ENCODE results near the gene RYK.

Gene RYK

GRCh38 chr3:134161898-134162615, 88.6 kb downstream of the RYK start:
- no peak overlapping the region for H3K14ac ChIP-seq (ENCODE audit: low read length)
- H3K36me3 ChIP-seq (replicated peaks in 1 of 2; ENCODE audit: control insufficient read depth in 2 of 2, insufficient read depth in 2 of 2, low read length in 2 of 2), result peaks cover 13 to 76% of the 10 kb centered on the region in 2 donors
- no peak overlapping the region for H3K4ac ChIP-seq (ENCODE audit: low read length)
- H2AFZ ChIP-seq (ENCODE audit: low read length), result no peak overlapping the region
- H3K18ac ChIP-seq (ENCODE audit: low read length), result no peak overlapping the region
- H2BK120ac ChIP-seq (ENCODE audit: low read depth, low read length), result no peak overlapping the region
- no peak overlapping the region for H3K4me3 ChIP-seq (ENCODE audit: low read length in 2 of 2)
- WGBS, 2 donors (ENCODE audit: extremely low coverage in 2 of 2, insufficient read length in 2 of 2, insufficient replicate concordance in 1 of 2), result no CpG with 5 or more reads among the region's 9 CpGs
- no peak overlapping the region for H2AK5ac ChIP-seq (ENCODE audit: low read depth, low read length)
- H4K91ac ChIP-seq (ENCODE audit: low read depth, low read length, poor library complexity), result no peak overlapping the region
- no peak overlapping the region for H3K4me2 ChIP-seq (ENCODE audit: insufficient read depth, low read length, poor library complexity, severe bottlenecking)
- H3K27me3 ChIP-seq (ENCODE audit: control insufficient read depth in 3 of 3, insufficient read depth in 3 of 3, low read depth in 1 of 3, low read length in 3 of 3), result no peaks in the 10 kb centered on the region
- H3K79me1 ChIP-seq (ENCODE audit: low read depth, low read length), result no peaks in the 10 kb centered on the region
- no peak overlapping the region for H2BK5ac ChIP-seq (ENCODE audit: low read length)
- no peak overlapping the region for H2BK12ac ChIP-seq (ENCODE audit: low read length)
- no peak for DNase-seq (ENCODE audit: low spot score)
- H2BK15ac ChIP-seq (ENCODE audit: low read length), result no peak overlapping the region
- no peak overlapping the region for H4K8ac ChIP-seq (ENCODE audit: low read depth, low read length)
- no peaks in the 10 kb centered on the region for H3K4me1 ChIP-seq (ENCODE audit: control insufficient read depth in 2 of 2, insufficient read depth in 1 of 2, low read depth in 1 of 2, low read length in 2 of 2)
- H3K23ac ChIP-seq (ENCODE audit: low read depth, low read length, poor library complexity), result no peak overlapping the region
- no peaks in the 10 kb centered on the region for H3K9me3 ChIP-seq (replicated peaks in 1 of 2; ENCODE audit: control insufficient read depth in 2 of 2, insufficient read depth in 1 of 2, low read depth in 1 of 2, low read length in 2 of 2)
- no peak overlapping the region for H3K9ac ChIP-seq (ENCODE audit: low read depth, low read length, poor library complexity)
- no peak overlapping the region for H3K27ac ChIP-seq (replicated peaks; ENCODE audit: low read length)

- DNase-seq (ENCODE audit: low spot score), result no peak
- Histone ChIP-seq H2BK12ac (ENCODE audit: low read length) (no peak overlapping the region), H3K4me3 (ENCODE audit: low read length in 2 of 2) (no peak overlapping the region), H3K27ac (replicated peaks; ENCODE audit: low read length) (no peak overlapping the region), H3K9ac (ENCODE audit: low read depth, low read length, poor library complexity) (no peak overlapping the region), H3K9me3 (replicated peaks in 1 of 2; ENCODE audit: control insufficient read depth in 2 of 2, insufficient read depth in 1 of 2, low read depth in 1 of 2, low read length in 2 of 2) (no peaks in the 10 kb centered on the region), H3K4me1 (ENCODE audit: control insufficient read depth in 2 of 2, insufficient read depth in 1 of 2, low read depth in 1 of 2, low read length in 2 of 2) (no peaks in the 10 kb centered on the region), H2AFZ (ENCODE audit: low read length) (no peak overlapping the region), H3K23ac (ENCODE audit: low read depth, low read length, poor library complexity) (no peak overlapping the region), H3K4me2 (ENCODE audit: insufficient read depth, low read length, poor library complexity, severe bottlenecking) (no peak overlapping the region), H3K14ac (ENCODE audit: low read length) (no peak overlapping the region), H3K79me1 (ENCODE audit: low read depth, low read length) (no peaks in the 10 kb centered on the region), H4K8ac (ENCODE audit: low read depth, low read length) (no peak overlapping the region), H3K36me3 (replicated peaks in 1 of 2; ENCODE audit: control insufficient read depth in 2 of 2, insufficient read depth in 2 of 2, low read length in 2 of 2) (peaks cover 16 to 95% of the 10 kb centered on the region in 2 donors), H2AK5ac (ENCODE audit: low read depth, low read length) (no peak overlapping the region), H3K4ac (ENCODE audit: low read length) (no peak overlapping the region), H2BK120ac (ENCODE audit: low read depth, low read length) (no peak overlapping the region), H2BK5ac (ENCODE audit: low read length) (no peak overlapping the region), H4K91ac (ENCODE audit: low read depth, low read length, poor library complexity) (no peak overlapping the region), H3K27me3 (ENCODE audit: control insufficient read depth in 3 of 3, insufficient read depth in 3 of 3, low read depth in 1 of 3, low read length in 3 of 3) (no peaks in the 10 kb centered on the region), H2BK15ac (ENCODE audit: low read length) (no peak overlapping the region), H3K18ac (ENCODE audit: low read length) (no peak overlapping the region)
- WGBS, 2 donors (ENCODE audit: extremely low coverage in 2 of 2, insufficient read length in 2 of 2, insufficient replicate concordance in 1 of 2), result no CpG with 5 or more reads among the region's 2 CpGs
These were observed 95.2 kb downstream of the RYK start for GRCh38 chr3:134155446-134155845.

GRCh38 chr3:134153761-134154160, 96.9 kb downstream of the RYK start:
- Histone ChIP-seq H3K4me2 (ENCODE audit: insufficient read depth, low read length, poor library complexity, severe bottlenecking) (no peak overlapping the region), H3K9me3 (replicated peaks in 1 of 2; ENCODE audit: control insufficient read depth in 2 of 2, insufficient read depth in 1 of 2, low read depth in 1 of 2, low read length in 2 of 2) (no peaks in the 10 kb centered on the region), H2AK5ac (ENCODE audit: low read depth, low read length) (no peak overlapping the region), H3K27me3 (ENCODE audit: control insufficient read depth in 3 of 3, insufficient read depth in 3 of 3, low read depth in 1 of 3, low read length in 3 of 3) (no peaks in the 10 kb centered on the region), H2BK5ac (ENCODE audit: low read length) (no peak overlapping the region), H4K91ac (ENCODE audit: low read depth, low read length, poor library complexity) (no peak overlapping the region), H3K18ac (ENCODE audit: low read length) (no peak overlapping the region), H2BK15ac (ENCODE audit: low read length) (no peak overlapping the region), H3K14ac (ENCODE audit: low read length) (no peak overlapping the region), H3K4me1 (ENCODE audit: control insufficient read depth in 2 of 2, insufficient read depth in 1 of 2, low read depth in 1 of 2, low read length in 2 of 2) (no peaks in the 10 kb centered on the region), H2BK12ac (ENCODE audit: low read length) (no peak overlapping the region), H3K79me1 (ENCODE audit: low read depth, low read length) (no peaks in the 10 kb centered on the region), H3K9ac (ENCODE audit: low read depth, low read length, poor library complexity) (no peak overlapping the region), H3K4me3 (ENCODE audit: low read length in 2 of 2) (no peak overlapping the region), H3K36me3 (replicated peaks in 1 of 2; ENCODE audit: control insufficient read depth in 2 of 2, insufficient read depth in 2 of 2, low read length in 2 of 2) (peaks cover 11 to 81% of the 10 kb centered on the region in 2 donors), H2BK120ac (ENCODE audit: low read depth, low read length) (no peak overlapping the region), H2AFZ (ENCODE audit: low read length) (no peak overlapping the region), H4K8ac (ENCODE audit: low read depth, low read length) (no peak overlapping the region), H3K4ac (ENCODE audit: low read length) (no peak overlapping the region), H3K27ac (replicated peaks; ENCODE audit: low read length) (no peak overlapping the region), H3K23ac (ENCODE audit: low read depth, low read length, poor library complexity) (no peak overlapping the region)
- no peak for DNase-seq (ENCODE audit: low spot score)
- no CpG with 5 or more reads among the region's 13 CpGs for WGBS, 2 donors (ENCODE audit: extremely low coverage in 2 of 2, insufficient read length in 2 of 2, insufficient replicate concordance in 1 of 2)

GRCh38 chr3:134150476-134150875, 100.2 kb downstream of the RYK start:
- no peak for DNase-seq (ENCODE audit: low spot score)
- H2BK15ac ChIP-seq (ENCODE audit: low read length), result no peak overlapping the region
- H3K23ac ChIP-seq (ENCODE audit: low read depth, low read length, poor library complexity), result no peak overlapping the region
- H3K9ac ChIP-seq (ENCODE audit: low read depth, low read length, poor library complexity), result no peak overlapping the region
- H2AK5ac ChIP-seq (ENCODE audit: low read depth, low read length), result no peak overlapping the region
- no peak overlapping the region for H3K18ac ChIP-seq (ENCODE audit: low read length)
- no peak overlapping the region for H2AFZ ChIP-seq (ENCODE audit: low read length)
- peaks cover 6 to 48% of the 10 kb centered on the region in 2 donors for H3K36me3 ChIP-seq (replicated peaks in 1 of 2; ENCODE audit: control insufficient read depth in 2 of 2, insufficient read depth in 2 of 2, low read length in 2 of 2)
- H3K14ac ChIP-seq (ENCODE audit: low read length), result no peak overlapping the region
- no peak overlapping the region for H2BK5ac ChIP-seq (ENCODE audit: low read length)
- H3K9me3 ChIP-seq (replicated peaks in 1 of 2; ENCODE audit: control insufficient read depth in 2 of 2, insufficient read depth in 1 of 2, low read depth in 1 of 2, low read length in 2 of 2), result no peaks in the 10 kb centered on the region
- WGBS, 2 donors (ENCODE audit: extremely low coverage in 2 of 2, insufficient read length in 2 of 2, insufficient replicate concordance in 1 of 2), result no CpG with 5 or more reads among the region's 2 CpGs
- H3K27ac ChIP-seq (replicated peaks; ENCODE audit: low read length), result no peak overlapping the region
- H3K79me1 ChIP-seq (ENCODE audit: low read depth, low read length), result no peaks in the 10 kb centered on the region
- no peak overlapping the region for H2BK120ac ChIP-seq (ENCODE audit: low read depth, low read length)
- H3K4me3 ChIP-seq (ENCODE audit: low read length in 2 of 2), result no peak overlapping the region
- H2BK12ac ChIP-seq (ENCODE audit: low read length), result no peak overlapping the region
- H3K4me1 ChIP-seq (ENCODE audit: control insufficient read depth in 2 of 2, insufficient read depth in 1 of 2, low read depth in 1 of 2, low read length in 2 of 2), result no peaks in the 10 kb centered on the region
- H3K4me2 ChIP-seq (ENCODE audit: insufficient read depth, low read length, poor library complexity, severe bottlenecking), result no peak overlapping the region
- no peak overlapping the region for H4K8ac ChIP-seq (ENCODE audit: low read depth, low read length)
- H3K27me3 ChIP-seq (ENCODE audit: control insufficient read depth in 3 of 3, insufficient read depth in 3 of 3, low read depth in 1 of 3, low read length in 3 of 3), result no peaks in the 10 kb centered on the region
- no peak overlapping the region for H3K4ac ChIP-seq (ENCODE audit: low read length)
- H4K91ac ChIP-seq (ENCODE audit: low read depth, low read length, poor library complexity), result no peak overlapping the region

All from neuronal stem cell (in vitro differentiated cells).